H1 (cell line): ENCODE data around the gene WFIKKN1.

Source experiments
- GTF2F1 ChIP-seq: IDR thresholded peaks from 2 replicates; pipeline ENCODE4 v1.6.1; 2012; ENCODE audit warnings: low read depth, low read length, improper control_type of control experiment, borderline replicate concordance
- HDAC6 ChIP-seq: IDR thresholded peaks from one replicate; pipeline ENCODE4 v1.7.1; 2012; ENCODE audit warnings: low read depth, mild to moderate bottlenecking, inconsistent platforms, low read length, moderate library complexity
- JUND ChIP-seq: IDR thresholded peaks from 2 replicates; pipeline ENCODE4 v1.6.1; 2011; ENCODE audit warnings: mild to moderate bottlenecking, improper control_type of control experiment, low read length
- MAFK ChIP-seq: IDR thresholded peaks from 2 replicates; pipeline ENCODE4 v1.6.1; 2012; ENCODE audit warnings: low read depth, mild to moderate bottlenecking, improper control_type of control experiment, low read length
- POLR2AphosphoS5 ChIP-seq: IDR thresholded peaks from 2 replicates; pipeline ENCODE4 v1.6.1; 2011; ENCODE audit warnings: low read depth, low read length
- SP2 ChIP-seq: IDR thresholded peaks from 2 replicates; pipeline ENCODE4 v1.6.1; 2012; ENCODE audit warnings: mild to moderate bottlenecking, low read length, inconsistent platforms
- TF ChIP-seq, protein P1 (sequence below), 3 experiments: IDR thresholded peaks; 1 replicate in 2 of 3; 2 replicates in 1 of 3; pipeline versions ENCODE4 v1.5.1 to v1.6.1; 2011; ENCODE audit warnings: low read length in 3 of 3, mild to moderate bottlenecking in 3 of 3, inconsistent platforms in 2 of 3, low read depth in 1 of 3, moderate library complexity in 1 of 3; ENCODE audit not compliant: insufficient read depth in 1 of 3; ENCODE audit errors: control extremely low read depth in 1 of 3
- TF ChIP-seq, protein P2 (sequence below): IDR thresholded peaks from 2 replicates; pipeline ENCODE4 v1.6.1; 2012; ENCODE audit warnings: inconsistent platforms
- TF ChIP-seq, protein P3 (sequence below): IDR thresholded peaks from 2 replicates; pipeline ENCODE4 v1.6.1; 2012; ENCODE audit warnings: inconsistent platforms

DNA sequence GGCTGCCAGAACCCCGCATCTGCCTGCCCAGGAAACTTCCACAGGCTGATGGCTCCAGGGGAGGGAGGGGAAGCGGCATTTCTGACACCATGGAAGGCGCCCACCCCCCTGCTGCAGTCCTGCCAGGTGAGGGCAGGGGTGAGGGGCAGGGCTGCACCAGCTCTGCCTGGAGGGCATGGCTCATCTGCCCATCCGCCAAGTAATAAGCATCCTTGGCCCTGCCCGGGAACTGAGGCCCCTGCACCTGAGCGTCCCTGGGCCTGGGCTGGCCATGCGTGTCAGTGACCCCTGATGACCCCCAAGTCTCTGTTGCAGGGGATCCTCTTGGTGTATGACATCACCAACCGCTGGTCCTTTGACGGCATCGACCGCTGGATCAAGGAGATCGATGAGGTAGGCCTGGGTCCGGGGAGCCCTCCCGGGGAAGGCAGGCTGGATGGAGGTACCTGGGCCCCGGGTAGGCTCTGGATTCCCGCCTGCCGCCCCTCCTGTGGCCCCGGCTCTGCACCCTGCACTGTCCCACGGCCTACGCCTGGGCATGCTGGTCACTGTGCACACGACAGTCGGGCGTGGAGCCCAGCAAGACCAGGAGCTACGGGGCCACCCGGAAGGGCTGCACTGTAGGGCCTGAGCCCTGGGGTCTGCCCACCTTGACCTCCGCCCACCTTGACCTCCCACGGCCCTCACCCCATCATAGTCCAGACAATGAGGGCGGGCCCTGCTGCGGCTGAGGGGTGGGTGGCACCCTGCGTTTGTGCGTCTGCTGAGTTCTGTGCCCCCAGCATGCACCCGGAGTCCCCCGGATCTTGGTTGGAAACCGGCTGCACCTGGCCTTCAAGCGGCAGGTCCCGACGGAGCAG lies 5.4 kb upstream of the WFIKKN1 start:
- TF ChIP-seq JUND: no peak
- TF ChIP-seq MAFK: no peak
- TF ChIP-seq, protein P1, sequence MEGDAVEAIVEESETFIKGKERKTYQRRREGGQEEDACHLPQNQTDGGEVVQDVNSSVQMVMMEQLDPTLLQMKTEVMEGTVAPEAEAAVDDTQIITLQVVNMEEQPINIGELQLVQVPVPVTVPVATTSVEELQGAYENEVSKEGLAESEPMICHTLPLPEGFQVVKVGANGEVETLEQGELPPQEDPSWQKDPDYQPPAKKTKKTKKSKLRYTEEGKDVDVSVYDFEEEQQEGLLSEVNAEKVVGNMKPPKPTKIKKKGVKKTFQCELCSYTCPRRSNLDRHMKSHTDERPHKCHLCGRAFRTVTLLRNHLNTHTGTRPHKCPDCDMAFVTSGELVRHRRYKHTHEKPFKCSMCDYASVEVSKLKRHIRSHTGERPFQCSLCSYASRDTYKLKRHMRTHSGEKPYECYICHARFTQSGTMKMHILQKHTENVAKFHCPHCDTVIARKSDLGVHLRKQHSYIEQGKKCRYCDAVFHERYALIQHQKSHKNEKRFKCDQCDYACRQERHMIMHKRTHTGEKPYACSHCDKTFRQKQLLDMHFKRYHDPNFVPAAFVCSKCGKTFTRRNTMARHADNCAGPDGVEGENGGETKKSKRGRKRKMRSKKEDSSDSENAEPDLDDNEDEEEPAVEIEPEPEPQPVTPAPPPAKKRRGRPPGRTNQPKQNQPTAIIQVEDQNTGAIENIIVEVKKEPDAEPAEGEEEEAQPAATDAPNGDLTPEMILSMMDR (IDR thresholded peaks at IDR 0.05; ENCODE audit: control extremely low read depth in 1 of 3, insufficient read depth in 1 of 3, low read depth in 1 of 3, low read length in 3 of 3): no peak
- TF ChIP-seq, protein P2, sequence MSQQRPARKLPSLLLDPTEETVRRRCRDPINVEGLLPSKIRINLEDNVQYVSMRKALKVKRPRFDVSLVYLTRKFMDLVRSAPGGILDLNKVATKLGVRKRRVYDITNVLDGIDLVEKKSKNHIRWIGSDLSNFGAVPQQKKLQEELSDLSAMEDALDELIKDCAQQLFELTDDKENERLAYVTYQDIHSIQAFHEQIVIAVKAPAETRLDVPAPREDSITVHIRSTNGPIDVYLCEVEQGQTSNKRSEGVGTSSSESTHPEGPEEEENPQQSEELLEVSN: no peak
- TF ChIP-seq HDAC6: no peak
- no peak for TF ChIP-seq POLR2AphosphoS5
- TF ChIP-seq, protein P3, sequence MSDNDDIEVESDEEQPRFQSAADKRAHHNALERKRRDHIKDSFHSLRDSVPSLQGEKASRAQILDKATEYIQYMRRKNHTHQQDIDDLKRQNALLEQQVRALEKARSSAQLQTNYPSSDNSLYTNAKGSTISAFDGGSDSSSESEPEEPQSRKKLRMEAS: no peak
- no peak for TF ChIP-seq SP2
- no peak for TF ChIP-seq GTF2F1
